ENCODE measurements around the gene XIST. TPM values are rescaled to one million over a fixed set of nuclear protein-coding genes. Genes with fewer than 3 reads are reported as not detected.
"Not testable (repeated sequence)": the region's sequence is repeated elsewhere in the genome, so short reads cannot be mapped to it uniquely, and the experiment has no call there.

The XIST gene
- not detected for total RNA-seq

- H3K27me3 Mint-ChIP-seq: no peaks in the 10 kb centered on the region
- CTCF ChIA-PET: no interaction called here
- H3K4me1 Mint-ChIP-seq: no peaks in the 10 kb centered on the region
- H3K27ac Mint-ChIP-seq: no peak within 1 kb of the TSS
- no peak within 1 kb of the TSS for H3K4me3 Mint-ChIP-seq
- H3K9me3 Mint-ChIP-seq: peaks cover 2% of the 10 kb centered on the region
- POLR2A ChIA-PET: no interaction called here
- H3K36me3 Mint-ChIP-seq (ENCODE audit: low read depth): no peaks in the 10 kb centered on the region
- no peak for DNase-seq
Observed at GRCh38 chrX:73852467-73852866, at the start of gene XIST. Gene XIST, minus strand, starts transcription at chrX:73852714.

- H3K36me3 Mint-ChIP-seq (ENCODE audit: low read depth); H3K4me1 Mint-ChIP-seq; H3K4me3 Mint-ChIP-seq; DNase-seq; H3K9me3 Mint-ChIP-seq; H3K27ac Mint-ChIP-seq; POLR2A ChIA-PET; H3K27me3 Mint-ChIP-seq; CTCF ChIA-PET: not testable (repeated sequence)
Observed at GRCh38 chrX:73898315-73898714, 45.8 kb upstream of the XIST start.

- H3K27ac Mint-ChIP-seq; H3K9me3 Mint-ChIP-seq; H3K36me3 Mint-ChIP-seq (ENCODE audit: low read depth); H3K4me1 Mint-ChIP-seq; H3K4me3 Mint-ChIP-seq; H3K27me3 Mint-ChIP-seq; CTCF ChIA-PET; POLR2A ChIA-PET: not testable (repeated sequence)
- DNase-seq: peak; percentile 18
Observed at GRCh38 chrX:73892515-73893090, 40.1 kb upstream of the XIST start.

DNA sequence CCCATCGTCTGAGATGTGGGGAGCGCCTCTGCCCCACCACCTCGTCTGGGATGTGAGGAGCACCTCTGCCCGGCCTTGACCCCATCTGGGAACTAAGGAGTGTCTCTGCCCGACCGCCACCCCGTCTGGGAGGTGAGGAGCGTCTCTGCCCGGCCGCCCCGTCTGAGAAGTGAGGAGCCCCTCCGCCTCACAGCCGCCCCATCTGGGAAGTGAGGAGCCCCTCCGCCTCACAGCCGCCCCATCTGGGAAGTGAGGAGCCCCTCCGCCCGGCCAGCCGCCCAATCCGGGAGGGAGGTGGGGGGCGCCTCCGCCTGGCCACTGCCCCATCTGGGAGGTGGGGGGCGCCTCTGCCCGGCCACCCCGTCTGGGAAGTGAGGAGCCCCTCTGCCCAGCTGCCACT is 29.7 kb upstream of the XIST start:
- DNase-seq; CTCF ChIA-PET; H3K27me3 Mint-ChIP-seq; H3K27ac Mint-ChIP-seq; H3K4me1 Mint-ChIP-seq; H3K36me3 Mint-ChIP-seq (ENCODE audit: low read depth); POLR2A ChIA-PET; H3K9me3 Mint-ChIP-seq; H3K4me3 Mint-ChIP-seq: not testable (repeated sequence)

DNA sequence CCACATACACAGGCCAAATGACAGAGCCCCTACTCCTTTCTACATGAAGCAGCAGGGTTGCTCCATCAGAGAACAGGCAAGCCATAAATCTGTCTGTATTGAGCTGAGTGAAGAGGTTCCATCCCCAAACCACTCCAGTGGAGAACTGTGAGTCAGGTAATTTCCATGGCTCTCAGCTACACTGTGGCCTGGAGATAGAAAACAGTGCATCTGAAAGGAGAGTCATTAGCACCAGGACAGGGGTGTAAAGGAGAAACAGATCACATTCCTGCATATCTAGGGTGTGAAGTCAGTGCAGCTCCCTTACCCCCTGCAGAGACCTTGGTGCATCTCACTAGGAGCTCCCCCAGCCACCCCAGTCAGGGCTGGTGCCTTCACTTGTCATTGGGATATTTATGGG is 25.2 kb upstream of the XIST start:
- CTCF ChIA-PET: no interaction called here

DNA sequence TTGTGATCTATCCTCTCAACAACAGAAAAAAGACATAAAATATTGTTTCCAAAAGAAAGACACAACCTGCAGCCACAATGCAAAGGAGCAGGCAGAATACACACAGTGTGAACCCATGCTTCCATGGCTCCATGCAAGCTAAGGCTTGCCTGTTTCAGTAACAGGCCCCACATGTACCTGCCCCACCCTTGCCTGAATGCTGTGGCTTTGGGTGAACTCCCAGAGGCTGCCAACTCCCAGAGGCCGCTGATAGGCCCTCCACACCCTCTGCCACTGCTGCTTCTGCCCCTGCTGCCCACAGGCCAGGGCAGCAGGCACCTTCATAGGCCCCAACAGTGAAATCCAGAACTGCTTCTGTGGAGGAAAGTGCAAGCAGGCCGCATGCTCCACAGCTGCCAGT is 24.4 kb upstream of the XIST start:
- H3K4me3 Mint-ChIP-seq: no peak overlapping the region
- peaks cover 8% of the 10 kb centered on the region for H3K9me3 Mint-ChIP-seq
- CTCF ChIA-PET: no interaction called here
- no peak for DNase-seq
- no peak overlapping the region for H3K27ac Mint-ChIP-seq
- POLR2A ChIA-PET: no interaction called here
- no peaks in the 10 kb centered on the region for H3K36me3 Mint-ChIP-seq (ENCODE audit: low read depth)
- no peaks in the 10 kb centered on the region for H3K27me3 Mint-ChIP-seq
- H3K4me1 Mint-ChIP-seq: peaks cover 2% of the 10 kb centered on the region

More for the DNA sequence above, 25.2 kb upstream of the XIST start:
- no peak overlapping the region for H3K4me3 Mint-ChIP-seq
- POLR2A ChIA-PET: no interaction called here
- DNase-seq: no peak
- no peaks in the 10 kb centered on the region for H3K36me3 Mint-ChIP-seq (ENCODE audit: low read depth)
- H3K4me1 Mint-ChIP-seq: no peaks in the 10 kb centered on the region
- H3K9me3 Mint-ChIP-seq: peaks cover 8% of the 10 kb centered on the region
- H3K27ac Mint-ChIP-seq: no peak overlapping the region
- no peaks in the 10 kb centered on the region for H3K27me3 Mint-ChIP-seq

- Mint-ChIP-seq H3K36me3 (ENCODE audit: low read depth) (no peaks in the 10 kb centered on the region), H3K4me1 (peaks cover 4% of the 10 kb centered on the region), H3K27ac (no peak overlapping the region), H3K9me3 (no peaks in the 10 kb centered on the region), H3K4me3 (no peak overlapping the region), H3K27me3 (no peaks in the 10 kb centered on the region)
- no peak for DNase-seq
- ChIA-PET POLR2A (no interaction called here), CTCF (no interaction called here)
Observed at GRCh38 chrX:73868916-73869315, 16.4 kb upstream of the XIST start.

GRCh38 chrX:73867144-73867543 is 14.6 kb upstream of the XIST start:
- ChIA-PET CTCF (no interaction called here), POLR2A (no interaction called here)
- Mint-ChIP-seq H3K4me1 (peaks cover 4% of the 10 kb centered on the region), H3K27me3 (no peaks in the 10 kb centered on the region), H3K4me3 (no peak overlapping the region), H3K9me3 (no peaks in the 10 kb centered on the region), H3K36me3 (ENCODE audit: low read depth) (no peaks in the 10 kb centered on the region), H3K27ac (no peak overlapping the region)
- no peak for DNase-seq

DNA sequence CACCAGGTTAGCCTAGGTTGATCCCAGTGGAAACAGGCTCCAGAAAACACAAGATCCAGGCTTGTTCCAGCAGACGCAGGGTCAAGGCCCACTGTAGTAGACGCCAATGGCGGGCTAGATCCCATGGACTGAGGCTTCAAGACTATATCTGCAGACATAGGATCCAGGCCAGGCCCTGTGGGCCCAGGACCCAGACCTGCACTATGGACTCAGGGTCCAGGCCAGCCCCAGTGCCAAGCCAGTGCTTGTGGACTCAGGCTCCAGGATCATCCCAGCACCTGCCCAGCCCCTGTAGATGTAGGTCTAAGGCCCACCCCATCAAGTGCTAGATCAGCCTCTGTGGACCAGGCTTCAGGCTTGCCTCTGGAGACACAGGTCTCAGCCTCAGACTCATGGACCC is 11.3 kb upstream of the XIST start:
- CTCF ChIA-PET: no interaction called here
- Mint-ChIP-seq H3K27me3 (no peaks in the 10 kb centered on the region), H3K36me3 (ENCODE audit: low read depth) (no peaks in the 10 kb centered on the region), H3K4me1 (no peaks in the 10 kb centered on the region), H3K27ac (no peak overlapping the region), H3K4me3 (no peak overlapping the region), H3K9me3 (no peaks in the 10 kb centered on the region)
- no peak for DNase-seq
- POLR2A ChIA-PET: no interaction called here

- no peaks in the 10 kb centered on the region for H3K4me1 Mint-ChIP-seq
- ChIA-PET POLR2A (no interaction called here), CTCF (no interaction called here)
Observed at GRCh38 chrX:73863268-73863667, 10.8 kb upstream of the XIST start.

GRCh38 chrX:73859622-73860021 is 7.1 kb upstream of the XIST start:
- CTCF ChIA-PET: interaction anchor here (0.5 to 1.0 kb wide), 2 partner anchors 156 to 501 kb away, joined by 3 to 5 read pairs; no protein-coding TSS in a partner anchor
- Mint-ChIP-seq H3K27ac (no peak overlapping the region), H3K27me3 (no peaks in the 10 kb centered on the region), H3K36me3 (ENCODE audit: low read depth) (no peaks in the 10 kb centered on the region), H3K4me1 (no peaks in the 10 kb centered on the region), H3K9me3 (no peaks in the 10 kb centered on the region), H3K4me3 (no peak overlapping the region)
- POLR2A ChIA-PET: no interaction called here
- DNase-seq: no peak

More at GRCh38 chrX:73863268-73863667, 10.8 kb upstream of the XIST start:
- Mint-ChIP-seq H3K9me3 (no peaks in the 10 kb centered on the region), H3K27ac (no peak overlapping the region), H3K4me3 (no peak overlapping the region), H3K27me3 (no peaks in the 10 kb centered on the region), H3K36me3 (ENCODE audit: low read depth) (no peaks in the 10 kb centered on the region)
- DNase-seq: no peak

DNA sequence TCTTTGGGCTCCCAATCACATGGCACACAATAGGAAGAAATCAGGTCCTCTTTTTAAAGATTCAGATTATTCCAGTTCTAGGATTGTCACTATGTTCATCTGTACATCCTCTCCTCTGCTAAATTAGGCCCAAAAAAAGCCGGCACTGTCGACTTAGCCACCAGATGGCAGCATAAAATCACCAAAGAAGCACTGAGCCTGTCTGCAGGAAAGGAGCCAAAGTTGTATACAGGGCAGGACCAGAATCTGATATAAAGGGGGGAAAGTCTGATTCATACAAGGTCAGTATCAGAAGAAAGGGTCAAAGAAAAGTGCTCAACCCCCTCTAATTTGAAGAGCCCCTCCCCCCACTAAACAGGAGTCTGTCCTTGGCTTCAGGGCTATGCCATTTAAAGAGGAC is 3.0 kb upstream of the XIST start:
- no peak overlapping the region for H3K4me3 Mint-ChIP-seq
- POLR2A ChIA-PET: no interaction called here
- peak; percentile 61 for DNase-seq

GRCh38 chrX:73852022-73852421 is 492 bp downstream of the XIST start:
- ChIA-PET POLR2A (no interaction called here), CTCF (no interaction called here)
- Mint-ChIP-seq H3K4me3 (no peak overlapping the region), H3K27ac (no peak overlapping the region), H3K27me3 (no peaks in the 10 kb centered on the region), H3K9me3 (peaks cover 2% of the 10 kb centered on the region), H3K4me1 (no peaks in the 10 kb centered on the region), H3K36me3 (ENCODE audit: low read depth) (no peaks in the 10 kb centered on the region)
- no peak for DNase-seq

More for the DNA sequence above, 3.0 kb upstream of the XIST start:
- CTCF ChIA-PET: interaction anchor here (0.7 to 1.2 kb wide), 4 partner anchors 161 to 281 kb away, joined by 3 to 7 read pairs (median 4); no protein-coding TSS in a partner anchor
- Mint-ChIP-seq H3K4me1 (no peaks in the 10 kb centered on the region), H3K9me3 (peaks cover 2% of the 10 kb centered on the region), H3K27me3 (no peaks in the 10 kb centered on the region), H3K27ac (no peak overlapping the region), H3K36me3 (ENCODE audit: low read depth) (no peaks in the 10 kb centered on the region)

- ChIA-PET CTCF (no interaction called here), POLR2A (no interaction called here)
- no peak for DNase-seq
- no peaks in the 10 kb centered on the region for H3K4me1 Mint-ChIP-seq
- H3K9me3 Mint-ChIP-seq: peaks cover 2% of the 10 kb centered on the region
- H3K36me3 Mint-ChIP-seq (ENCODE audit: low read depth): no peaks in the 10 kb centered on the region
- H3K27me3 Mint-ChIP-seq: no peaks in the 10 kb centered on the region
- H3K27ac Mint-ChIP-seq: no peak overlapping the region
- H3K4me3 Mint-ChIP-seq: no peak overlapping the region
Observed at GRCh38 chrX:73851014-73852009, 1.2 kb downstream of the XIST start.

Data from activated CD4-positive, alpha-beta memory T cell treated with anti-CD3 and anti-CD28 coated beads, Interleukin-2, amount 10 ng/mL, durations not matched to agents 7 days and 5 days (primary cell).